Left renal pelvis (tissue), 4 donors: ENCODE results near the gene DLEC1. TPM values are rescaled to one million over a fixed set of nuclear protein-coding genes. Genes with fewer than 3 reads are reported as not detected.

Experiments
- DNase-seq, 4 donors: peaks; one replicate each; pipeline ENCODE4 v3.0.0-alpha.2; 2013; ENCODE audit warnings: low read depth in 4 of 4, low spot score in 3 of 4
- polyA plus RNA-seq, 4 donors: library from polyadenylated mRNA; unstranded; fragments of 120-200 nt; gene quantifications; one replicate each; pipeline ENCODE4 v1.2.1, GENCODE V29; 2013; ENCODE audit not compliant: insufficient read length in 4 of 4

The DLEC1 gene
- polyA plus RNA-seq, 4 donors, result 0.75 to 1.8 (median 1.0) TPM

- no peak for DNase-seq
Measured at GRCh38 chr3:38001456-38002081, 37.4 kb upstream of the DLEC1 start.

- no peak for DNase-seq
Measured at GRCh38 chr3:38002291-38002876, 36.6 kb upstream of the DLEC1 start.

- DNase-seq, result no peak
Measured at GRCh38 chr3:38002940-38003339, 36.1 kb upstream of the DLEC1 start.

GRCh38 chr3:38003371-38003816 lies 35.6 kb upstream of the DLEC1 start:
- no peak for DNase-seq

- DNase-seq, result no peak
Measured at GRCh38 chr3:38003817-38004414, 35.1 kb upstream of the DLEC1 start.

- DNase-seq, result no peak
Measured at GRCh38 chr3:38004415-38005075, 34.5 kb upstream of the DLEC1 start.

GRCh38 chr3:38005076-38006020 lies 33.7 kb upstream of the DLEC1 start:
- no peak for DNase-seq

- no peak for DNase-seq
Measured at GRCh38 chr3:38006031-38006430, 33.0 kb upstream of the DLEC1 start.

GRCh38 chr3:38006445-38006995 lies 32.5 kb upstream of the DLEC1 start:
- DNase-seq, result no peak

- DNase-seq, result no peak
Measured at GRCh38 chr3:38007754-38008090, 31.3 kb upstream of the DLEC1 start.

GRCh38 chr3:38008191-38008701 lies 30.8 kb upstream of the DLEC1 start:
- DNase-seq, result no peak

- DNase-seq, result no peak
Measured at GRCh38 chr3:38008971-38009580, 29.9 kb upstream of the DLEC1 start.

- no peak for DNase-seq
Measured at GRCh38 chr3:38009807-38010591, 29.0 kb upstream of the DLEC1 start.

- no peak for DNase-seq
Measured at GRCh38 chr3:38011111-38011510, 27.9 kb upstream of the DLEC1 start.

- no peak for DNase-seq
Measured at GRCh38 chr3:38015485-38015884, 23.5 kb upstream of the DLEC1 start.

- no peak for DNase-seq
Measured at GRCh38 chr3:38015984-38016383, 23.0 kb upstream of the DLEC1 start.

GRCh38 chr3:38016410-38016809 lies 22.6 kb upstream of the DLEC1 start:
- no peak for DNase-seq

GRCh38 chr3:38016847-38017444 lies 22.1 kb upstream of the DLEC1 start:
- DNase-seq, result no peak
